Activated effector memory CD4-positive, alpha-beta T cell treated with Interleukin-2 at 50 U/mL for 16 hours (primary cell): ENCODE data around the gene GIMAP5.
"Not testable (repeated sequence)": the region's sequence is repeated elsewhere in the genome, so short reads cannot be mapped to it uniquely, and the experiment has no call there.

Experiments used
- DNase-seq: peaks from one replicate; pipeline ENCODE4 v3.0.0-alpha.2; 2020

Gene GIMAP5

DNA sequence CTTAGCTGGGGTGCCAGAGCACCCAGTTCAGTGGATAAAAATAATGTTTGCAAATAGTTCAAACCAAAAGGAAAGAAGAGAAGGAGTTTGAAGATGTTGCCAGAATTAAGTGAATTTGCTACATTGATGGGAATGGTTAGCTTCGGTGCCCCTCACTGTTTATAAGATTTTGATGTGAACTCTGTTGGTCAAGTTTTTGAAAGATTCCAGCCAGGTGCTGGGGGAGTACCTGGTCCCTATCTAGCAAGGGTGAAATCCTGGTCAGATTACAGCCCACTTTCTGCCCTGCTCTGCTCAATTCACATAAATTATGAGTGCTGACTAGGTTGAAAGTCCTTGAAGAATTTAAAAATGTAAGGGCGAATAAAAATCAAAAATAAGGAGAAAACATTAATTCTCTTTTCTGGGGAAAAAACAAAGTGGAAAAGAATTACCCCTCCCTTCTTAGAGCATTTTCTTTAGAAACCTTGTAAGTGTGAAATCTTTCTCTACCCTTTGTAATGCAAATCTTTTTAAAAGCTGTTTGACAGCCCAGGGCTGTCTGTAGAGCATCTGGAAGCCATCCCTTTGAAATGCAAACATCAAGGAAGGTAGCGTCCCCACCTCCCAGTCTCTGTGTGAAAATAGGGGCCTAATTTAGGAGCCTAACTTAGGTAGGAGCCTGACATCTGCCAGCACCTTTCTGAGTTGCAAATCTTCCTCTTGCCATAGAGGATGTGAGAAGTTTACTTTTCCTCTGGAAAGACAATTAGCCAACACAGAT lies 1.4 kb upstream of the GIMAP5 start:
- no peak for DNase-seq

DNA sequence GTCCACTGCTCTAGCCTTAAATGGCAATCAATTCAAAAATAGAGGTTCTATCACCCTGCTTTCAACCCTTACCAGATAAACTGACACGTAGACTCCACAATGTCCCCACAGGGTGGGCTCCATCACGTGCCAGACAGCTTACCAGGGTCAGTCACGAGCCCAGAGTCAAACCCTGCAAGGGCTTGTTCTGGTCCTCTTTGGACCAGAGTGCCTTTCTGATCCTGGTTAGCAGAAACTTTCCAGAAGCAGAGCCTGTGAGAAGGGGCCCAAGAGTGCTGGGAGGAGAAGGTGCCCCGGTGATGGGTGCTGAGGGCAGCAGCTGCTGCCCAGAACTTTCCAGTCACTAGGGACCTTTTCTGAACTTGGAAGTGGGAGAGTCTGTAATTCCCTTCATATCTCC lies 354 bp upstream of the GIMAP5 start:
- DNase-seq, result no peak

DNA sequence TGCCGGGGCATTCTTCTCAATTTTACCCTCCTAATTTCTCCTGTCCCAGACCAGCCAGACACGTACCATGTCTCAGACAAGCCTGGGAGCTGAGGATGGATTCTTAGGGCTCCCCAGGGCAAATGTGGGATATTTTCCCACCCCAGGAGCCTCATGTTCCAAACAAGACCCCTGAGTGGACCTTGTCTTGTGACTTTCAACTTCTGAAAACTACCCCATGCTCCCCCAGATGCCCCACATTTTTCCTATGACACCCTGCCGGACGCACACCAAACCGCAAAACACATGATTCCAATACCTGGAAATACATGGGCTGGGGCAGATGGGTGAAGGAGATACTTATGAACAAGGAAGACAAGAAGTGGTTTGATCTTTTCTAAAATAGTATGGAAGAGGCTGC lies 874 bp downstream of the GIMAP5 start:
- no peak for DNase-seq

DNA sequence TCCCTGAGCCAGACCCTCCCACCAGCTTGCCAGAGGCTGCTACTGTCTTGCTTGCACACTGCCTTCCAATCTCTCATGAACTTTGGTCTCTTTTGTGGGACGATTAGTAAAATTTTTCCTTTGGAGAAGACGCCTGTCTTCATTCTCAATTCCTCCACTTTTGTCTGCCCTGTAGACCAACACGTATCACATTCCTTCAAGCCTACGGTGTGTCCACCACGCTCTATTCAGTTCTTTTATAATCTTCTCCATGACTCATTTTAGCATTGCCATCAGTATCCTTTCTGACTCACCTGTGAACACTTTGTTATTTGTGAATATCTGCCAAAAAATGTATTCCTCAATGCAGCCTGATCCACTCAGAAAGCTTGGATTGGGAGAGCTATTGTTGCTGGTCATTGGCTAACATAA lies 1.4 kb downstream of the GIMAP5 start:
- DNase-seq, result no peak

DNA sequence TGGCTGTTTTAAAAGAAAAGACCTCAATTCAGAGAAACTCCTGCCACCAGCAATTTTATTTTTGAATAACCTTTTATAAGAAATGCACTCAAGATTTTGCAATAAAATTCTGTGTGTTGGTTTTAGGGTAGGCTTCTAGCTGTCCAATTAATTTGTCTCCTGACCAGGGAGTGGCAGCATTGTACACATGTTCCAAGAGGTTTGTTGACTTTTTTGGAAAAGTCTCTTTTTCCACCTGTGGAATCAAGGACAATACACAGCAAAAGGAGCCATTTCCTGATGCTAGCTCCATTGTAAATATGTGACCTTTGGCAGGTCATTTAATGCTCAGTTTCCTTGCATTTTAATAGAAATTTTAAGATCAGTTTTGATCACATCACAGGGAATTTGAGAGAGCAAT lies 1.8 kb downstream of the GIMAP5 start:
- DNase-seq, result no peak

DNA sequence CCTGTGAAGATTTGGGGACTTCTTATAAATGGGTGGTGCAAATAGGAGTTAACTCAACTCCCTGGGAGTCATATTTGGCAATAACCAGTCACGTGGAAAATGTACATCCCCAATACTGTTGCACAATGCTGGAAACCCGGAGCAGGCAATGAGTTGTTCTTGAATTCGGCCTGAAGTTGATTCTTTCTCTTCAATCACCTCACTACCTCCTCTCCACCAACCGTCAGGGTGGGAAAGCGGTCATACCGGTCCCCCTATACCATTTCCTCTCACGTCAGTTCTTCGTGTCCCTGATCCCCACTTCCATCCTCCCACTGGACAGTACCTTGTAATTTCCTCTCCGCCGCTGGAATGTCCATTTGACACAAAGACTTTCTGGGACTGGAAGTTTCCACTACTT lies 2.8 kb downstream of the GIMAP5 start:
- no peak for DNase-seq

DNA sequence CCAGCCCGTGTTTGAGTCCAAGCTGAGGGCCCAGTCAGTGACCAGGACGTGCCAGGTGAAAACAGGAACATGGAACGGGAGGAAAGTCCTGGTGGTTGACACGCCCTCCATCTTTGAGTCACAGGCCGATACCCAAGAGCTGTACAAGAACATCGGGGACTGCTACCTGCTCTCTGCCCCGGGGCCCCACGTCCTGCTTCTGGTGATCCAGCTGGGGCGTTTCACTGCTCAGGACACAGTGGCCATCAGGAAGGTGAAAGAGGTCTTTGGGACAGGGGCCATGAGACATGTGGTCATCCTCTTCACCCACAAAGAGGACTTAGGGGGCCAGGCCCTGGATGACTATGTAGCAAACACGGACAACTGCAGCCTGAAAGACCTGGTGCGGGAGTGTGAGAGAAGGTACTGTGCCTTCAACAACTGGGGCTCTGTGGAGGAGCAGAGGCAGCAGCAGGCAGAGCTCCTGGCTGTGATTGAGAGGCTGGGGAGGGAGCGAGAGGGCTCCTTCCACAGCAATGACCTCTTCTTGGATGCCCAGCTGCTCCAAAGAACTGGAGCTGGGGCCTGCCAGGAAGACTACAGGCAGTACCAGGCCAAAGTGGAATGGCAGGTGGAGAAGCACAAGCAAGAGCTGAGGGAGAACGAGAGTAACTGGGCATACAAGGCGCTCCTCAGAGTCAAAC lies 5.2 kb downstream of the GIMAP5 start:
- no peak for DNase-seq

DNA sequence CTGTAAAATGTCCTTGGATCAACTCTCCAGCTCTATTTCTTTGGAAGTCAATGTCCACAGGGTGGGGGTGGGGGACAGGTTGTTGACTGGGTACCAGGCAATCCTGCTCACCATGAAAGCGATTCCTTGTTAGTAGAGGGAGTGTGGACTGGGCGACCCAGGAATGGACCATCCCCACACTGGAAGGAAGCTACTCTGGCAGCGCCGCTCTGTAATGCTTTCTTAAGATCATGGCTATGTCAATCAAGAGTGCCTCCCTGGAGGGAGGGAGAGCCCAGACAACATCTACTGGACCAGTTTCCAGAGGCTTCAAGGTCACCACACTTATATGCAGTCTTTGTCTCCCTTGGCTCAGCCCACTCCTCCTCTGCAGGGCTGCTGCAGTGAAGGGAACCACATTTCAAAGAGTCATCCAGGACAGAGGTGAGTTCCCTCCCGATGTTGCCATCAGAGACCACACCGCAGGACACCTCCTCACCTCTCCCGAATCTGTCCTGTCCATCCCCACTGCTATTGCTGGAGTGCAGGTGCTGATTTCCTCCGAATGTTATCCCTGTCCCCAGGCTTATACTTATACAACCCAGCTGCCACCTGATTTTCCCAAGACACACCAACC lies 6.9 kb downstream of the GIMAP5 start:
- no peak for DNase-seq

DNA sequence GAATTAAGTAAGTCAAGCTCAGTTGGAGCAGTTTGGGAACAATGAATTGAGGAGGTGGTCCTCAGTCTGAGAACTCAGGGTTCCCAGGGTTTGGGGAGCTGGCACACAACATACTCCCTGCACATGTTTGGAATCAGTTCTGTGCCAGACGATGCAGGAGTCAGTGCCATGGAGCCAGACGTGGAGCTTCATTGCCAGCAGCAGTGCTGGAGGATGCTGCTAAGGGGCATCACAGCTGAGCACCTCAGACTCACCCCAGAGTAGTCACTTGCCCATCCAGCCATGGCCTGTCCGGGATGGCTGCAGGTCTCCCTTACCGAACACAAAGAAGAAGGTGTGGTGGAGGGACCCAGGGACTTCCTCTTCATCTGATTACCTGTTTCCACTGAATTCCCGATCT lies 7.9 kb downstream of the GIMAP5 start:
- no peak for DNase-seq

DNA sequence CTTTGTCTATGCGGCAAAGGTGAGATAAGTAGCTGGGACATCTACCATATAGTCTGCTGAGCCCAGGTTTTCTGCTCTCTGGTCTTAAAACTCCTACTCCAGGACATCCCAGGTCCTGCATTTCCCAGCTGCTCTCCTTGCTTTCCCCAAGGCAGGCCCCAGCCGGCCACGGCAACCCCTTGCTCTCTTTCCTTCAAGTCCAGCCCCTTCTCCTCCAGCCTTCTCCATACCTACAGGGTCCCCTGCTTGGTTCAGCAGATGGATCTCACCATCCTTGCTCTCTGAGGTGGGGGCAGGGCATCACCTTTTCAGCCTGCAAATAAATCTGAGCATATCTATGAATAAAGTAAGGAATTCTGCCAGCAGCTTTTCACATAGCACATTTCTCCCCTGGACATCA lies 8.7 kb downstream of the GIMAP5 start:
- no peak for DNase-seq

DNA sequence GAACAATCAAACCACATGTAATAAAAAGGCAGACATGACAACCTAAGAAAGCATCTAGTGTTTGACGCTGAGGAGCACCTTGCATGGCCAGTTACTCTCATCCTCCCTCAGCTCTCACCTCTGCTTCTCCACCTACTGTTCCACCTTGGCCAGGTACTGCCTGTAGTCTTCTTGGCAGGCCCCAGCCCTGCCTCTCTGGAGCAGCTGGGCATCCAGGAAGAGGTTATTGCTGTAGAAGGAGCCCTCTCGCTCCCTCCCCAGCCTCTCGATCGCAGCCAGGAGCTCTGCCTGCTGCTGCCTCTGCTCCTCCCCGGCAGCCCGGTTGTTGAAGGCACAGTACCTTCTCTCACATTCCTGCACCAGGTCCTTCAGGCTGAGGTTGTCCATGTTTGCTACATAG lies 9.7 kb downstream of the GIMAP5 start:
- no peak for DNase-seq

DNA sequence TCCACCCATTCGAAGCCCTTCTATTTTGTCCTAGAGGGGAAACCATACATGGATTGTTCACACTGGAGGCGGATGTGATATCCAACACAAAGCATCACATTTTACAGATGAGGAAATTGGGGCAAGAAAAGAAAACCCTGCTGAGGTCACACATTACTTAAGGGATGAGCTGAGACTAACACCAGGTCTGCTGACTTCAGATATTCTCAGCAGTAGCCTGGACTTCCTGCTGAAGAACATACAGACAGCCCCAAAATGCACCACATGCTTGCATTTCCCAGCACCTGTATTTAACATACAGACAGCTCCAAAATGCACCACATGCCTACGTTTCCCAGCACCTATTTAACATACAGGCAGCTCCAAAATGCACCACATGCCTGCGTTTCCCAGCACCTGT lies 11.2 kb downstream of the GIMAP5 start:
- no peak for DNase-seq

DNA sequence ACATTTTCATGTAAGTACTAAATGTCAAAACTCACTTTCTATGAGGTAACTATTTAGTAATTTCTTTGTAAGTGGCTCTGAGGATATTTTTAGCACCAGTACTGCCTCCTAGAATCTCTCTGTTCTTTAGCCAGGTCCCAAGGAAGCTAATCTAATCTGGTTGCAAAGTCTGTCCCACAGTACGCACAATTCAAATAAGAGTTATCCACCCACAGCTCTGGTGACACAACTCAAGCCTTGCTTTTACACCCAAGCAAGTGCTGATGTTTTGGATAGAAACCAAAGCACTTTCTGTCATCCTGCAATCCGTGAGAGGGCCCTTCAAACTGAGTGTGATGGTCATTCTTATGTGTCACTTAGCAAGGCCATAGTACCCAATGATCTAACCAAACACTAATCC lies 14.5 kb downstream of the GIMAP5 start:
- DNase-seq, result no peak

DNA sequence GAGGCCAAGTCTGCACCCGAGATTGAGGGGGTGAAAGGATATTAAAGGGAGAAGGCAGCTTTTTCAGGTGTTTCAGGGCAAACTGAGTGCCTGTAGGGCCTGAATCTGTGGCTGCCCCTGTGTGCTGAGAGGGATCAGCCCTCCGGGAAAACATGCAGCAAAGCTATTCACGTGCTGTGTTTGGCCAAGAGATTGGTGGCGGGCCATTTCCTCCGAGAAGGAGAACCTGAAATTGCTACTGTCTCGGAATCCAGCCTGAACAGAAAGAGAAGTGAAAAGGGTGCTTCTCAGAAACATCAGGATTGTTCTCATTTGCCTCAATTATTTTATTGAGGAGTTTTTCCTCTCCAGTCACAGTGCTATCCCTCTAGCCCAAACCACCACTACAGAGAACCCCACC lies 16.0 kb downstream of the GIMAP5 start:
- DNase-seq, result no peak

DNA sequence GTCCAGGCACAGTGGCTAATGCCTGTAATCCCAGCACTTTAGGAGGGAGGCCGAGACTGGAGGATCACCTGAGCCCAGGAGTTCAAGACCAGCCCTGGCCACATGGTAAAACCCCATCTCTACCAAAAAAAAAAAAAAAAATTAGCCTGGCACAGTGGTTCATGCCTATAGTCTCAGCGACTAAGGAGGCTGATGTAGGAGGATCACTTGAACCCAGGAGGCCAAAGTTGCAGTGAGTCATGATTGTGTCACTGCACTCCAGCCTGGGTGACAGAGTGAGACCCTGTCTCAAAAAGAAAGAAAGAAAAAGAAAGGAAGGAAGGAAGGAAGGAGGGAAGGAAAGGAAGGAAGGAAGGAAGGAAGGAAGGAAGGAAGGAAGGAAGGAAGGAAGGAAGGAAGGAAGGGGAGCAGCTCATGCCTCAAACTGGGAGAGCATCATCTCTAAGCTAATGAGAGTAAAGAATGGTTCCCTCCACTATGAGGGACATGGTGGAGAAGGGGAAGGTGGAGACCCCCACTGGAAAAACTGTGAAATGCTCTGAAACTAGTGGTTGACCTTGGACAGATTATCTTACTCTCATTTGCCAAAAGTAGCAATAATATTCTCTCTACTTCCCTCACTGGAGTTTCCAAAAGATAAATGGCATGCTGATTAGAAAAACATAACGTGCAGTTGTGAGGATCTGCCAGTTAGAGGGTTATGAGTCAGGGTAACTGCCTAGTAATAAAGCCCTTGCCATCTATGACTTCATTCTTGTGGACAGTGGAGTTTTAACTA lies 16.8 kb downstream of the GIMAP5 start:
- no peak for DNase-seq

DNA sequence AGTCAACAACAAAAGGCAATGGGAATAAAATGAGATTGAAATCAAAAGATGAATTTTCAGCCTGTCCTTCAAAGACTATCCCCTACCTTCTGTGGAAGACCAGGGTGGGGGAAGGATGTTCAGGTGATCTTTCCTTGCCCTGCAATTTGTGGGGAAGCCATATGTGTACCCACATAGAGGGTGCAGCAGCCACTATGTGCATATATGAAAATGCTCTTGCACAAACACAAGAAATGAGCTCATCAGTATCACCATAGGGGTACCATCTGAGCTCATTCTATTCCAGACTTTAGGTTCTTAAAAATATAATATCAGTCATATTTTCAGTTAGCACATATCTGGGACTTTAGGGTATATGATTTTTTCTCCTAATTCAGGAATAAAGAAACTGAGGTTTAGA lies 17.7 kb downstream of the GIMAP5 start:
- DNase-seq, result no peak

DNA sequence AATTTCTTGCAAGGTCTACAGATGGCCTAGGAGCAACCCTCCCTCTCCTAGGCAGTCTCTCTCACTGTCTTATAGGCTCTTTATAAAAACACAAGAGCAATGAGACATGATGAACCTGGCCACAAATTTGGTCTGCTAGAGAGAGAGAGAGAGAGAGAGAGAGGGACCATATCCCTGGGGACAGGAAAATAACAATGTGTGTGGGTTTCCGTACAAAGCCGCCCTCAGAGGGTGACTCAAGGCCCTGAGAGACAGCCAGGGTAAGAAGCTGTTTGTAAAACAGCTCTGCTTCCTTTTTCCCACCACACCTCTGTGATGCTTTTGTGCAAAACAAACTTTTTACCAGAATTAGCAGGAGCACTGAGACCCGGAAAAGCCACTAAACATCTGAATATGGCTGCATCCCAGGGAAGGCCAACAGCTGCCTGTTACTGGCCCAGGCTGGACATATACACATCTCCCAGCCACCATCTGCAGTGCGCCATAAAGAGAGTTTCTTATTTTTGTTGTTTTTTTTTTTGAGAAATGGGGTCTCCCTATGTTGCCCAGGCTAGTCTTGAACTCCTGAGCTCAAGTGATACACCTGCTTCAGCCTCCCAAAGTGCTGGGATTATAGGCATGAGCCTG lies 18.4 kb downstream of the GIMAP5 start:
- peak; percentile 67 for DNase-seq

DNA sequence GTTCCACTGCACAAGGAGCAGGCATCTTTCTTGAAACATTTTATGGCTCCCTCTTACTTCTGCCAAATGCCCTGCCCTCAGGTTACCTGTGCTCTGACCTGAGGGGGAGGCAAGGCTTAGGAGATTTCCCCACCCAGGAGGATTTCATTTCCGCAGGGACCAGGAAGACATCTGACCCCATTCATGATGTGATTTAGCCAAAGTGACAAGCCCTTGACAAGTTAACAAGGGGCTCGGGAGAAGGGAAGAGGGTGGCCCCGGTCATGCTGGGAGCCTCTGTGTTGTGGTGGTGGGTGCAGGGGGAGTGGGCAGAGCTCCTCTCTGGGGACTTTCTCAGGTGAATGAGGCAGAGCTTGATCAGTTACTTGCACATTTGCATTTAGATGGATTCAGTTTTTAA lies 18.9 kb downstream of the GIMAP5 start:
- DNase-seq, result no peak

DNA sequence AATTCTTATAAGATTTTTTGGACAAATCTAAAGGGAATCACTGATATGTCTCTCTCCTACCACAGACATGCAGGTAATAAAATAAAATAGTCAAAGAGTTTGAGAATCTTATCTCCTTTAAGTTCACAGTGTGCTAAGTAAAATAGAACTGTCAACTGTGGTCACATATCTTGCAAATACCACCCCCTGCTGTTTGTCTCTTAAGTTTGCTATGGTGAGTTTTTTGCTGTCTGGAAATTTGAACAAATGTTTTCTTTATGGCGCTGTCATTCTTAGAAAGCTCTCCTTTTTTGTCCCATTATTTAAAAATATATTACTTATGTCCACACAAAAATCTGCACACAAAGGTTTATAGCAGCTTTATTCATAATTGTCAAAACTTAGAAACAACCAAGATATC lies 19.6 kb downstream of the GIMAP5 start:
- DNase-seq, result no peak

DNA sequence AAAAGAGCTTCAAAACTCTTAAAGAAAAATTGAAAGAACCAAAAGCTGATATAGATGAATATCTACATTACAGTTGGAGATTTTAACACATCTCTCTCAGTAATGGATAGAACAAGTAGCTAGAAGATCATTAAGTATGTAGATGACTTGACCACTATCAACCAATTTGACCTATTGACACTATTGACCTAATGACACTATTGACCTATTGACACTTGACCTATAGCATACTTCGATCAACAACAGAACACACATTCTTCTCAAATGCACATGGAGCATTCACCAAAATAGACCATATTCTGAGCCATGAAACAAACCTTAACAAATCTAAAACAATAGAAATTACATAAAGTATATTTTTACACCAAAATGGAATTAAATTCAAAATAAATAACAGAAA lies 22.3 kb downstream of the GIMAP5 start:
- DNase-seq, result no peak

DNA sequence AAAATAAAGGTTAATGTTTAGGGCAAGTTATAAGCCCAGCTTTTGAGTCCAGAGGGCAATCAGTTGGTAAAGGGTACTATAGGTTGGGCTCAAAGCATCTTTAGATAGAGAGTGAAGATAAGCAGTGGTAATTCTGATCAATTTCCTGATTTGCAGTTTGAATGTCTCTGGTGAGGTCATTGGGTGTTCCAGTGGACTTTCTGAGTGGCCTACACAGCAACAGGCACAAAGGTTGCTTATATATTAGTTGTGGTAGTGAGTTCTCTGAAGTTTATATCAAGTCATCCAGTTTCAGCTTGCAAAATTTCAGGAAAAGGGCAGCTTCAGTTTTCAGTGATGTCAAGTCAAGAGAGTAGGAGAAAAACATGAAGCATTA lies 29.1 kb downstream of the GIMAP5 start:
- DNase-seq, result no peak

DNA sequence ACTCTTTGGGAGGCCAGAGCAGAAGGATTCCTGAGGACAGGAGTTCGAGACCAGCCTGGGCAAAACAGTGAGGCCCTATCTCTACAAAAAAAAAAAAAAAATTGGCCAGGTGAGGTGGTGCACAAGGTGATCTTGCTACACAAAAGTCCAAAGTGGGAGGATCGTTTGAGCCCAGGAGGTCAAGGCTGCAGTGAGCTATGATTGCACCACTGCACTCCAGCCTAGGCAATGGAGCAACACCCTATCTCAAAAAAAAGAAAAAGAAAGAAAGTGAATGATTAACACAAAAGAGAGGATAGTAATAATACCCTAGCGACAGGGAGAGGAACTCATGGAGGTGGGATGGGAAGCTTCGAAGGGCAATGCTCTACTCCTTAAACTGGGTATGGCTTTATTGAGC lies 32.5 kb downstream of the GIMAP5 start:
- DNase-seq, result no peak

DNA sequence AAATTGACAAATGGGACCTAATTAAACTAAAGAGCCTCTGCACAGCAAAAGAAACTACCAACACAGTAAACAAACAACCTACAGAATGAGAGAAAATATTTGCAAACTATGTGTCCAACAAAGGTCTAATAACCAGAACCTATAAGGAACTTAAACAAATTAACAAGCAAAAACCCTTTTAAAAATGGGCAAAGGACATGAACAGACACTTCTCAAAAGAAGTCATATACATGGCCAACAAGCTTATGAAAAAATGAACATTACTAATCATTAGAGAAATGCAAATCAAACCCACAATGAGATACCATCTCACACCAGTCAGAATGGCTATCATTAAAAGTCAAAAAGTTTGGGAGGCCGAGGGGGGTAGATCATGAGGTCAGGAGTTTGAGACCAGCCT lies 36.9 kb downstream of the GIMAP5 start:
- DNase-seq, result not testable (repeated sequence)
